CD4-positive, alpha-beta T cell treated with Interleukin-15 for 4 hours (primary cell): ENCODE measurements around the gene RGS7.
"Not testable (repeated sequence)": the region's sequence is repeated elsewhere in the genome, so short reads cannot be mapped to it uniquely, and the experiment has no call there.

ENCODE experiments used
- DNase-seq: peaks from one replicate; pipeline ENCODE4 v3.0.0-alpha.2; 2020; ENCODE audit warnings: low spot score

The RGS7 gene

DNA sequence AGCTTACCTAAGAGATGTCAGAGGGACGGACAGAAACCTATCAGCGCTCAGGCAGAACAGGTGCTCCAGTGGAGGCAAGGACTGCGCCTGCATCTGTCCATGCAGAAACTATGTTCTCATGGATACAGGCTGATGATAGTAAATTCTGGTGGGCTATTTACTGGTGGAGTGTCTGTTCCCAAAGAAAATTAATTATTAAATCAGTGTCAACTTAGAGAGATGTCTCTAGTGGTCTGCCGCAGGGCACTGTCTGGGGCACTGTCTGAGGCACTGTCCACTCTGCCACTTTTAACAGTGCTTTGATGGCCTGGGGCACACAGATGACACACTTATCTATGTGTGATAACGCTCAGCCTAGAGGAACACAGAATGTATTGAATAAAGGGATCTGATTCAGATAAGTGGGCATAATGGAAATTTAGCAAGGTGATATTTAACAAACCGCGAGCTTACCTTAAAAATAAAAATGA, 148.1 kb downstream of the RGS7 start:
- no peak for DNase-seq

DNA sequence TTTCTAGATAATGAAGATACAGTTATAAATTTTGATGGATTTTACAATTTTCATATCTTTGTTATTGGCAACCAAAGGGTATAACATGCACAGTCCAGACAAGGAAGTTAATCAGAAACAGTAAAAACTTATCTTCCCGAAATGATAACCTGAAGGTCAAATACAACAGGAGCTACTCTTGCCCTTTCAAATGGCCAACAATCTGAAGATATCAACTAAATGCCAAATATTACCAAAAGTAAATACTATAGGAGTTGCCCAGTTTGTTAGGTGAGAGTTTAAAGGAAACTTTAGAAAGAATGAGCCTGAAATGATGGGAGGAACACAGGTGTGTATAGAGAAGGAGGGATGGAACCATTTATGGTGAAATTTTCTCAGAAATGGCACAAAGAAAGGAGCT, 153.2 kb downstream of the RGS7 start:
- DNase-seq = no peak

DNA sequence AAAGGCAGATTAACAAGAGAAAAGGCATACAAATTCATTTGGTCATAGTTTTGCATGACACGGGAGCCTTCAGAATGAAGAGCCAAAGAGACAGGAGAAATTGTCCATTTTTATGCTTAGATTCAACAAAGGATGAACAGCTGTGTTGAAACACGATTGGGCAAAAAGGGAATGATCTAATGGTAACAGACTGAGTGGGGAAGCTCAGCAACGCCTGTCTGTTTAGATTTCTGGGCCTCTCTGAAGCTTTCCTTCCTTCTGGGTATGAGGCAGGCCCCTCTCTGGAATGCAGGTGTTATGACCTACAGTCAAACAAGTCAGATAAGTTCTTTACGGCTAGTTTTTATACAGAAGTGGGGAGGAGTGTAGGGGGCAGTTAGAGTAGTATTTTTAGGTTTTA, 154.6 kb downstream of the RGS7 start:
- no peak for DNase-seq

DNA sequence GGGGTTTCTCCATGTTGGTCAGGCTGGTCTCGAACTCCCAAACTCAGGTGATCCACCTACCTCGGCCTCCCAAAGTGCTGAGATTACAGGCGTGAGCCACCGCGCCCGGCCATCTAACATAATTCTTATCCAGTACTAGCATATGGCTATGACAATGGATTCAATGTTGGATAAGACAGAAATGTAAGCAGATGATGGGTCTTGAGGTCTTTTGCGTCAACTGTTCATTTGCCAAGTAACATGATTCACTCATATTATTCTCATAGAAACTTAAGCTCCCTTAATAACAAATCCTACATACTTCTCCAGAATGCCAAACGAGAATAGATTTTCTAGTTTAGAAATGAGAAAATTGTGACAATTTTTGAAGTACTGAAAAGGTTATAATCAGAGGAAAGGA, 170.3 kb downstream of the RGS7 start:
- DNase-seq = no peak

DNA sequence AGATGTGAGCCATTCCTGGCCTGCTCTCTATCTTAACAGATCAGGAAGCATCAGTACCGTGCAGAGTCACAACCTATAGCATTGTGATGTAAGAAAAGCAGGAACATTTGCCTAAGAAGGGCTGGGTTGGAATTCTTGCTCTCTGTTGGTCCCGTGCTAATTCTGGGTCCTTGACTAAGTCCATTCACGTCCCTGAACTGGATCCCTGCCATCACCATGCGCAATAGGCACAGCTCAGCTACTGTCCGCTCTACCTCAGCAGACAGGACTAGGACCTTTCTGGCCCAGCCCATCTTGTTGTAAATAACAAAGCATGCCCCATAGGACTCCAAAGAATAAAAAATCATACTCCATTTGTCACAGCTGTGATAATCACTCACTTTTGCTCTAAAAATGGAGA, 175.0 kb downstream of the RGS7 start:
- no peak for DNase-seq

DNA sequence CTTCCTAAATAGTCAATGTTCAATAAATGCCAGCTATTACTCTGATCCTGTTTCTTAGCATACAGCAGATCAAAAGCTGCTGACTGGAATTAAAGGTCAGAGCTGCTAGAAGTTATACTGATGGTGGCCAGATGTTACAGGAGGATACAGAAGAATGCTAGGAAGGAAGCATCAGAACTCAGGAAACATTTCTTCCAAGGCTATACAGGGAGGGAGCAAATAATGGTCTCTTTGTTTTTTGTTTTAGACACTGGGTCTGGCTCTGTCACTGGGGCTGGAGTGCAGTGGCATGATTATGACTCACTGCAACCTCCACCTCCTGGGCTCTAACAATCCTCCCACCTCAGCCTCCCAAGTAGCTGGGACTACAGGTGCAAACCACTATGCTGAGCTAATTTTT, 175.5 kb downstream of the RGS7 start:
- DNase-seq = no peak

DNA sequence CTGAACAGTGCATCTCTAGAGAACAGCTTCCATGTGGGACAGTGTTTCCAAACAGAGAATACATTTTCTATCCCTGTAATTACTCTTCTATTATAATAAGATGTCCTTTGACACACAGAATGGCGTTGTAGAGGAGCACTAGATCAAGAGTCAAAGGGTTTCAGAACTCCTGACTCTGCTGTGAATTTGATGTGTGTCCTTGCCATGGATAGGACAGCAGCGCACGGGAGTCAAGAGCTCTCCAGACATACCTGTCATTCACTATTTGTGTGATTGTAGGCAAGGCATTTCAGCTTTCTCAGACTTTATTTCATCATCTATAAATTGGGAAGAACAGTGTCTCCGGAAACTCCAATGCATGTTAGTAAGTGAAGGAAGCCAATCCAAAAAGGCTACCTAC, 176.4 kb downstream of the RGS7 start:
- no peak for DNase-seq

DNA sequence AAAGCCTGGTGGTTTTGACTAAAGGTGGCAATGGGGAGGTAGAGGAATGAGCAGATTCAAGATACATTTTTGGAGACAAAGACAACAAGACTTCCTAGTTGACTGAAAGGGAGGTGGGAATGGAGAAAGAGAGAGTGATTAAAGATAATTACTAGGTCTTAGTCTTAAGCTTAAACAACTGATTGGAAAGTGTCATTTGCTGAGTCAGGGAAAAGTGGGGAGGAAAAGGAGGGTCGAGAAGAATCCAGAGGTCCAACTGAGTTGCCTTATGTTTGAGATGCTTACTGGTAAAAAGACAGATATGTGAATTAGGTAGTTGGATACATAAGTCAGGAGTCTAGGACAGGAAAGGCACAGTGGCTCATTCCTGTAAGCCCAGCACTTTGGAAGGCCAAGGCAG, 179.3 kb downstream of the RGS7 start:
- DNase-seq = no peak

DNA sequence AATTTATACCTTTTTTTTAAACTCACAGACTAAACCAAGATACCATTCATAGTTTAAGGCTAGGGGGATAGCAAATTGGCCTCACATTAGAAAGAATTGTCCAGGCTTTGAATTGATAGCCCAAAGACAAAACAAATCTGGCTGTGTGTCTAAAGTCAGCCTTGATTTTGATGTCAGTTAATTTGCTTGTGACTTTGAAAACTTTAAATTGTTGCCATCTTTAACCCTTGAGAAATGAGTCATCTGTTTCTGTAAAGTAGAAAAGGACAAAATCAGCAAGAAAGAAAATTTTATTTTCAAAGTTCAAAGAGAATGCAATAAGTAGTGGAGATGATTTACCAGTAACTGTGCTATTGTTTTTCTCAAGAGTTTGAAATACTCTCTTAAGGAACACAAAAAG, 184.5 kb downstream of the RGS7 start:
- no peak for DNase-seq

DNA sequence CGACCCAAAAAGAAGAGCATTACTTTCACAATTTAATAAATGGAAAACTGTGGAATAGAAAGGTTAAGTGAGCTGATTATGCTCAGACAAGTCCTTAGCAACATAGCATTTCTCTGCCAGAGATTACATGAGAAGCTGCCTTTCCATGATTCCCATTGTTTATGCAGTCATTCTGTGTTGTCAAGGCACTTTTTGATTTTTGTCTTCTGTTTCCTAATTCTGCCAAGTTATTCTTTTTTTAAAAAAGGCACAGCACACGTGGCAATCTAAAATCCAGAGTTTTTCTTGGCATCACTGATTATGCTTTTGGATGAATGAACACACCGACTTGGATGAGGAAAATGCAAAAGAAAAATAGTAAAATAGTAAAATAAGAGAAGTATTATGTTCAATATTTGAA, 185.0 kb downstream of the RGS7 start:
- DNase-seq = no peak

DNA sequence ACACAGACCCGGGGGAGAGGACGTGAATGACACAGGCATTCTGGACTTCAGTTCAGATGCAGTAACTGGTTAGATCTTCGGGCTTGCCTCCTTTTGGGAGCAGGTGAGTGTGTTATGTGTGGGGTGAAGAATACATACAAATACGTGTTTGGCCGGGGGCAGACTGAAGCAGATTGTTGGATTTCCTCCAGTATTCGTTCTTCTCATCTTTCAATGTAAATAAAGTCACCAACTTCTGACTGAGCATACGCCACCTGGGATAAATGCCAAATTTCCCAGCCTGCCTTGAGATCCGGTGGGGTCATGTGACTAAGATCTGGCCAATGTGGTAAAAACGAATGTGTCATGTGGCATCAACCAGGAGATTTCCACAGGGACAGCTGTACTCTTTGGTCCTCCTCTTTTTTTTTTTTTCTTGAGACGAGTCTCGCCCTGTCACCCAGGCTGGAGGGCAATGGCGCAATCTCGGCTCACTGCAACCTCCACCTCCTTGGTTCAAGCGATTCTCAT, 189.8 kb downstream of the RGS7 start:
- no peak for DNase-seq

DNA sequence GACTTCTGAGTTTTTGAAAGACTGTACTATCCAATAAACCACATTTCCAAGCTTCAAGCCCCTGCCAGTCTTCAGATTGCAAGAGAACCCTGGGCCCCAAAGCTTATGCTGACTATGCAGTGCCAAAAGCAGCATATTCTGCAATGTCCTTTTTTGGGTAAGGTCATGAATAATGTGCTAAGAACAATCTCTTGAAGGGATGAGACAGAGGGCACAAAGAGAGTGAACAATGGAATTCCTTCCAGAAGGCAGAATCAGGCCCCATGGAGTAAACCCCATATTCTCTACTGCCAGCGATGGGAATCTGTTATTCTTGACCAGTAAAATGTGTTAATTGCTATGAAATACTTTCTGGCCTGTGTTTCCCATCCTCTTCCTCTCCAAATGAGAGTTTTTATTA, 190.4 kb downstream of the RGS7 start:
- no peak for DNase-seq

DNA sequence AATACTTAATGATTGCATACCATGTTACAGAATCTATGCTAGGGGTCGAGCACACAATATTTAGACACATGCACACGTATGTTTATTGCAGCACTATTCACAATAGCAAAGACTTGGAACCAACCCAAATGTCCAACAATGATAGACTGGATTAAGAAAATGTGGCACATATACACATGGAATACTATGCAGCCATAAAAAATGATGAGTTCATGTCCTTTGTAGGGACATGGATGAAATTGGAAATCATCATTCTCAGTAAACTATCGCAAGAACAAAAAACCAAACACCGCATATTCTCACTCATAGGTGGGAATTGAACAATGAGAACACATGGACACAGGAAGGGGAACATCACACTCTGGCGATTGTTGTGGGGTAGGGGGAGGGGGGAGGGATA, 191.7 kb downstream of the RGS7 start:
- DNase-seq = not testable (repeated sequence)

DNA sequence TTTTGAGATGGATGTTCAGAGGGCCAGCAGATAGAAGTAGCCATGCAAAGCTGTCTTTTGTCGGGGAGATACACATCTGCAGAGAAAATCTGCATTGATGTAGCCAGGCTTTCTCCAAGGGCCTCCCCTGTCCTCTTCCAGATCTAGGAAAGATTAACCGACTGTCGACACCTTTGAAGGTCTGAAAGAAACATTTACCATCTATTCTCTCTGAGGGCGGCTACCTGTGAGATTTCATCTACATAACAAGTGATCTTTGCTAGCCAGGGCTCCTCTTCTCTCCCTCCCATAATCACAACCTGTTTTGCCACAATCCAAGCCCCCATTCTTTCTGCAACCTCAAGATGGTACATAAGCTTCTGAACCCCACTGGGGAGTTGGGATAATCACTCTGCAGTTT, 193.6 kb downstream of the RGS7 start:
- no peak for DNase-seq

DNA sequence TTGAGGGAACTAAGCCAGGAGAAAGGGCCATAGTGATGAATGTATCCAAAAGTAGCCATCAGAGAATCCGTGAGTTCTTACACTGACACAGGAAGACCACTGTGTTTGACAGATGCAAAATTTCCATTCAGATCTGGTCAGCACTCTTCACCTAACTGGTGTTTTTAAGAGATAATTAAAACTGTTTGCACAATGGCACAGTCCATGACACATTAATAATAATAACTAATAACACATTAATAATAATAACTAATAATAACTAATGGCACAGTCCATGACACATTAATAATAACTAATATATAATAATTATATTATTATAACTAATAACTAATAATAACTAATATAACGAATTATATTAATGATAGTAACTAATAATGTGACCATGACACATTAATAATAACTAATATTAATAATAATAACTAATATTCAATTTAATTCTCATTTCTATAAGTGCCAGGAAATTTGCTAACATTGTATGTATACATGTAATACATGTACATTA, 195.8 kb downstream of the RGS7 start:
- no peak for DNase-seq

DNA sequence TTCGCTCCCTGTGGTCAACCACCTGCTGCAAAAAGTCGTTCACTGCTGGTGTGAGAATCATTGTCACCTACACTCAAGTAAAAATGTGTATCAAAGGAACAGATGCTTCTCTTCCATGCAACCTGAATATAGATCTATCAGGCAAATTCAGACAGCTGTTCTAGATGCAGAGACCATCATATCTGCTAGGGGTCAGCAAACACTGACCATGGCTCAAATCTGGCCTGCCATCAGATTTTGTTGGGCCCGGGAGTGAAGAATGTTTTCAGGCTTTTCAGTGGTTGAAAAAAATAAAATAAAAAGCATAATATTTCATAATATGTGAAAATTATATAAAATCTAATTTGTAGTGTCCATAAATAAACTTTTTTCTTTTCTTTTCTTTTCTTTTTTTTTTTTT, 199.6 kb downstream of the RGS7 start:
- DNase-seq = no peak

DNA sequence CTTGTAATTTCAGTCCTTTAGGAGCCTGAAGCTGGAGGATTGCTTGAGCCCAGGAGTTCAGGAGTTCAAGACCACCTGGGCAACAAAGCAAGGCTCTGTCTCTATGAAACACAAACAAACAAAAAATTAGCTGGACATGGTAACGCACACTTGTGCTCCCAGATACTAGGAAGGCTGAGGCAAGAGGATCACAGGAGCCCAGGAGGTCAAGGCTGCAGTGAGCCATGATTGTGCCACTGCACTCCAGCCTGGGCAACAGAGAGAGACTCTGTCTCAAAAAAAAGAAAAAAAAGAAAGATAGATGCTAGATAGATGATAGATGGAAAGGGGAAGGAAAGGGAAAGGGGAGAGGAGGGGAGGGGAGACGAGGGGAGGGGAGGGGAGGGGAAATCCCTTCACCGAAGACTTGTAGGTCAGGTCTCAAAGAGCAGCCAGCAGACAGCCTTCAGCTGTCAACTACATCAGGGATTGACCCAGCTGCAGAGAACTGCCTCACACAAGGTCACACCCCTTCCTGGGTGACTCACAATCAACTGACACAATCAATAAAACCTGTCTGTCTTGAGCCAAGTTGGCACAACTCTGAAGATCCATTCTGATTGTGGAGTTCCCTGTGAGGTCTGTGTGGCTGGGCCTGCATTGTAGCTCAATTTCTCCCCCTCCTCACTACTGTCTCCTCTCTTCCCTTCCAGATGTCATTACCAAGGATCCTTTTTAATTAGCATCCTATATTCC, 200.6 kb downstream of the RGS7 start:
- no peak for DNase-seq

DNA sequence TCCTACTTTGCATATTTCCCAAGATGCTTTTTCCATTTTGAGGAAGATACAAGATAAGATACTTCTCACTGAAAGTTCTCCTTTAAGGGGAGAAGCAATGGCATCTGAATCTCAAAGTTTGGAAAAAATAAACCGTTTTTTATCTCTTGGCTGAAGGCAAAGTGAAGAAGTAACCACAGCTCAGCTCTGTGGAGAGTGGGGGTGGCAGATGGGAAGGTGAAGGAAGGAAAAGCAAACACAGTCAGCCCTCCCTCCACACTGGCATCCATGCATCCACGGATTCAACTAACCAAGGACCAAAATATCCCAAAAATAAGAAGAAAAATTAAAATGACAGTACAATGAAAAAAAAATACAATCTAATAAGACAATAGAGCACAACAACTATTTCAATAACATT, 211.1 kb downstream of the RGS7 start:
- DNase-seq = no peak

DNA sequence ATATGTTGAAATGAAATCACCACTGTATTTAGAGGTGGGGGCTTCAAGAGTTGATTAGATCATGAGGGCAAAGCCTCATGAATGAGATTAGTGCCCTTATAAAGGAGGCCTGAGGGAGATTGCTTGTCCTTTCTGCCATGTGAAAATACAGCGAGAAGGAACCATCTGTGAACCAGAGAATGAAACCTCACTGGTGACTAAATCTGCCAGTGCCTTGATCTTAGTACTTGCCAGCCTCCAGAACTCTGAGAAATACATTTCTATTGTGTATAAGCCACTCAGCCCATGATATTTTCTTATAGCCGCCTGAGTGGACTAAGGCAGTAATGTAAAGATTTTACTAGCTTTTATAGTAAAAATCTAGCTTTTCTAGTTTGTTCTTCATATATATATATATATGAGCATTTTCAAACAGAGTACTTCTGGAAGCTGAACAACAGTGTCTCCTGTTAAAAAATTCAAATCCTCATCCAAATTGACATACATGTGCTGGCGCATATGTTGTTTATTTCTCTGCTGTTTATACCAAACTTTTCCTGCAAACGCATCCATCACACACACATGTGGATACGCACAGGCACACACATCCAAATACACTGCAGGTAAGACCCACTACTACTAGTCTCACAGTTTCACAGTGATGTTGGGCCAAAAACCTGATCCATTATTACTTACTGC, 213.1 kb downstream of the RGS7 start:
- no peak for DNase-seq

DNA sequence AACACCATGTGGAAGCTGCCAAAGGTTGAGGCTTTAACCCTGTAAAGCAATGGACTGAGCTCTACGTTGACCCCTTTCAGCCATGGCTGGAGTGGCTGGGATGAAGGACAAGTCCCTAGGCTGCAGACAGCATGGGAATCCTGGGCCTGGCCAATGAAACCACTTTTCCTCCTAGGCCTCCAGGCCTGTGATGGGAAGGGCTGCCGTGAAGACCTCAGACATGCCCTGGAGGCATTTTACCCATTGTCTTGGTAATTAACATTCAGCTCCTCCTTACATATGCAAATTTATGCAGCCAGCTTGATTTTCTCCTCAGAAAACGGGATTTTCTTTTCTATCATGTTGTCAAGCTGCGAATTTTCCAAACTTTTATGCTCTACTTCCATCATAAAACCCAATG, 214.5 kb downstream of the RGS7 start:
- DNase-seq = no peak

DNA sequence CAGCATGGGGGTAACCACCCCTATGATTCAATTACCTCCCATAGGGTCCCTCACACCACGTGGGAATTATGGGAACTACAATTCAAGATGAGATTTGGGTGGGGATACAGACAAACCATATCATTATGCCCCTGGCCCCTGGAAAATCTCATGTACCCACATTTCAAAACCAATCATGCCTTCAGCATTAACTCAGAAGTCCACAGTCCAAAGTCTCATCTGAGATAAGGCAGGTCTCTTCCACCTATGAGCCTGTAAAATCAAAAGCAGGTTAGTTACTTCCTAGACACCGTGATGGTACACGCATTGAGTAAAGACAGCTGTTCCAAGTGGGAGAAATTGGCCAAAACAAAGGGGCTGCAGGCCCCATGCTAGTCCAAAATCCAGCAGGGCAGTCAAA, 215.4 kb downstream of the RGS7 start:
- not testable (repeated sequence) for DNase-seq

DNA sequence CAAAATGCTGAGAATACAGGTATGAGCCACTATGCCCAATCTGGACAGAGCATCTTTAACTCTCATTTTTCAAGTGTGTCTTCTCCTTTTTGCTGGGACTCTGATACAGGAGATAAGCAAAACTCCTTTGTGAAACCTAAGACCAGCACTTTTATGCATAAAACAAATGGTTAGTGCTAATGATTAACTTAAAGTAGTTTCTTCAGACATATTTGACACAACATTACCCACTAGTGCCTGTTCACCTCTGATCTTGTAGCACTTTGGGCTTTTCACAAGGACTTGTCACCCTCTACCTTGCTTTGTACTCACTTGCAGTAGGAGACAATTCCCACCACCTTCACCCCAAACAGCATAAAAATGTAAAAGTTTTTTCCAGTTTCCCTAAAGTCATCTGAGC, 216.3 kb downstream of the RGS7 start:
- no peak for DNase-seq

DNA sequence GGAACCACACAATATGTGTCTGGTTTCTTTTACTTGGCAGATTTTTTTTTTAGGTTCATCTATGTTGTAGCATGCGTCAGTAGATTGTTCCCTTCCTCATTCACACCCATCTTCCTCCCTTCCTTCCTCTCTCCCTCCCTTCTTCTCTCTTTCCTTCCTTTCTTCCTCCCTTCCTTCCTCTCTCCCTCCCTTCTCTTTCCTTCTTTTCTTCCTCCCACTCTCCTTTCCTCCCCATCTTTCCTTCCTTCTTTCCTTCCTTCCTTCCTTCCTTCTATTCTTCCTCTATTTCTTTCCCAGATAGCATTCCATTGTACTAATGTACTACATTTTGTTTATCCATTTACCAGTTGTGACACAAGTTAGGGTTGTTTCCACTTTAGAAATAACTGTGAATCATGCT, 218.0 kb downstream of the RGS7 start:
- DNase-seq = no peak

DNA sequence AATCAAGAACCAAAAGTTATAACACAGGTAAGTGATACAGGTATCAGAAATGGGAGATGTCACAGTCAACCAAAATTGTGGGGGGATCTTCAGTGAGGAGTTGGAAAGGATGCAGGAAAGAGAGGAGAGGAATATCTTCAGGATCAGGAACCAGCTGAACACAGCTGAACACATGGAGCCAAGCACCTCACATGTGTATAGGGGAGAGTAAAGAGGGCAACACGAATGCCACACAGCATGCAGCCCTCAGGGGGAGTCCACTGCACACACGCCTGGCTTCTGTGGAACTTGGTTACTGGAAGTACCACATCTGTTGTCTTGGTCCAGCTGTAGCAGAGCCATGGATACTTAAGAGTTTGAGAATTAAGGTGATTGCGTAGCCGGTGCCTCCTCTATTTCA, 218.8 kb downstream of the RGS7 start:
- DNase-seq = no peak
